HCT116 (cell line): ENCODE data around the gene DNHD1.

Experiments
- CEBPB ChIP-seq: IDR thresholded peaks from 2 replicates; pipeline ENCODE4 v1.6.1; 2012; ENCODE audit warnings: low read depth
- ELF1 ChIP-seq: IDR thresholded peaks from 2 replicates; pipeline ENCODE4 v1.6.1; 2012; ENCODE audit warnings: low read depth, borderline replicate concordance
- EZH2 ChIP-seq: fragments of 200-600 bp; sonication (generic); IDR thresholded peaks from 2 replicates; pipeline ENCODE4 v1.6.1; 2017; ENCODE audit warnings: antibody characterized with exemption, mixed run types
- EZH2phosphoT487 ChIP-seq: fragments of 200-600 bp; IDR thresholded peaks from 2 replicates; pipeline ENCODE4 v1.6.1; 2018; ENCODE audit warnings: antibody characterized with exemption, borderline replicate concordance
- POLR2A ChIP-seq: IDR thresholded peaks from 2 replicates; pipeline ENCODE4 v1.7.0; 2011; ENCODE audit warnings: borderline replicate concordance; ENCODE audit not compliant: insufficient read depth, insufficient read length; ENCODE audit errors: extremely low read depth
- POLR2AphosphoS5 ChIP-seq: IDR thresholded peaks from 2 replicates; pipeline ENCODE4 v1.6.1; 2011; ENCODE audit warnings: mild to moderate bottlenecking, low read depth, low read length, moderate library complexity
- SP1 ChIP-seq: IDR thresholded peaks from 2 replicates; pipeline ENCODE4 v1.6.1; 2012; ENCODE audit warnings: low read depth
- YY1 ChIP-seq: IDR thresholded peaks from 2 replicates; pipeline ENCODE4 v1.6.1; 2011; ENCODE audit warnings: low read length, low read depth, moderate library complexity, mild to moderate bottlenecking; ENCODE audit not compliant: insufficient replicate concordance; ENCODE audit errors: extremely low read depth
- ZNF274 ChIP-seq: fragments of 200-500 bp; sonication (Bioruptor generic); IDR thresholded peaks from 2 replicates; pipeline ENCODE4 v1.6.1; 2014; ENCODE audit warnings: mild to moderate bottlenecking, low read depth, low read length, inconsistent platforms
- TF ChIP-seq, protein P1 (sequence below): IDR thresholded peaks from 2 replicates; pipeline ENCODE4 v1.6.1; 2012; ENCODE audit warnings: low read depth
- TF ChIP-seq, protein P2 (sequence below), 3 experiments: fragments of 200-600 bp in 1 of 3; sonication (generic) in 1 of 3; IDR thresholded peaks in 2 of 3; conservative IDR thresholded peaks in 1 of 3; 2 replicates each; pipeline ENCODE4 v1.5.1; 2012 to 2017; ENCODE audit warnings: low read depth in 2 of 3, low read length in 2 of 3, antibody characterized with exemption in 1 of 3, borderline replicate concordance in 1 of 3, control low read depth in 1 of 3, mild to moderate bottlenecking in 1 of 3, mixed read lengths in 1 of 3, mixed run types in 1 of 3, moderate library complexity in 1 of 3; ENCODE audit not compliant: insufficient read depth in 1 of 3

DNA sequence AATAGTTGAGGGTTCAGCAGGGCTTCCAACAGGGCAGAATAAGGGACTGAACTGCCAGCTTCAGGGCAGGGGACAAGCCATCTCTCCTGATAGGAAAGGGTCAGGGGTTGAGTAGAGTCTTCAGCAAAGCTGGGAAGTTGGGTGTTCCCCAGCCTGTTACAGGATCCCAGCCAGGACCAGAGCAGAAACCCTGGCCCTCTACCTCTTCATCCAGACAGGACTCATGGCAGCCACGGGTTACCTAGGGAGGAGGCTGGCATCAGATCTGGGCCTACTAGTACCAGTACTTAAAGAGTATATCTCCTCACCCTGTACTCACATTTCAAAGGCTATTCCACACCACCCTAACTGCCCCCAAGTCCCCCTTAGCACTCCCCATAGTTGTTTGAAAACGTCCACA lies 117.4 kb downstream of the DNHD1 start:
- TF ChIP-seq, protein P1, sequence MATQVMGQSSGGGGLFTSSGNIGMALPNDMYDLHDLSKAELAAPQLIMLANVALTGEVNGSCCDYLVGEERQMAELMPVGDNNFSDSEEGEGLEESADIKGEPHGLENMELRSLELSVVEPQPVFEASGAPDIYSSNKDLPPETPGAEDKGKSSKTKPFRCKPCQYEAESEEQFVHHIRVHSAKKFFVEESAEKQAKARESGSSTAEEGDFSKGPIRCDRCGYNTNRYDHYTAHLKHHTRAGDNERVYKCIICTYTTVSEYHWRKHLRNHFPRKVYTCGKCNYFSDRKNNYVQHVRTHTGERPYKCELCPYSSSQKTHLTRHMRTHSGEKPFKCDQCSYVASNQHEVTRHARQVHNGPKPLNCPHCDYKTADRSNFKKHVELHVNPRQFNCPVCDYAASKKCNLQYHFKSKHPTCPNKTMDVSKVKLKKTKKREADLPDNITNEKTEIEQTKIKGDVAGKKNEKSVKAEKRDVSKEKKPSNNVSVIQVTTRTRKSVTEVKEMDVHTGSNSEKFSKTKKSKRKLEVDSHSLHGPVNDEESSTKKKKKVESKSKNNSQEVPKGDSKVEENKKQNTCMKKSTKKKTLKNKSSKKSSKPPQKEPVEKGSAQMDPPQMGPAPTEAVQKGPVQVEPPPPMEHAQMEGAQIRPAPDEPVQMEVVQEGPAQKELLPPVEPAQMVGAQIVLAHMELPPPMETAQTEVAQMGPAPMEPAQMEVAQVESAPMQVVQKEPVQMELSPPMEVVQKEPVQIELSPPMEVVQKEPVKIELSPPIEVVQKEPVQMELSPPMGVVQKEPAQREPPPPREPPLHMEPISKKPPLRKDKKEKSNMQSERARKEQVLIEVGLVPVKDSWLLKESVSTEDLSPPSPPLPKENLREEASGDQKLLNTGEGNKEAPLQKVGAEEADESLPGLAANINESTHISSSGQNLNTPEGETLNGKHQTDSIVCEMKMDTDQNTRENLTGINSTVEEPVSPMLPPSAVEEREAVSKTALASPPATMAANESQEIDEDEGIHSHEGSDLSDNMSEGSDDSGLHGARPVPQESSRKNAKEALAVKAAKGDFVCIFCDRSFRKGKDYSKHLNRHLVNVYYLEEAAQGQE: no peak
- TF ChIP-seq, protein P2, sequence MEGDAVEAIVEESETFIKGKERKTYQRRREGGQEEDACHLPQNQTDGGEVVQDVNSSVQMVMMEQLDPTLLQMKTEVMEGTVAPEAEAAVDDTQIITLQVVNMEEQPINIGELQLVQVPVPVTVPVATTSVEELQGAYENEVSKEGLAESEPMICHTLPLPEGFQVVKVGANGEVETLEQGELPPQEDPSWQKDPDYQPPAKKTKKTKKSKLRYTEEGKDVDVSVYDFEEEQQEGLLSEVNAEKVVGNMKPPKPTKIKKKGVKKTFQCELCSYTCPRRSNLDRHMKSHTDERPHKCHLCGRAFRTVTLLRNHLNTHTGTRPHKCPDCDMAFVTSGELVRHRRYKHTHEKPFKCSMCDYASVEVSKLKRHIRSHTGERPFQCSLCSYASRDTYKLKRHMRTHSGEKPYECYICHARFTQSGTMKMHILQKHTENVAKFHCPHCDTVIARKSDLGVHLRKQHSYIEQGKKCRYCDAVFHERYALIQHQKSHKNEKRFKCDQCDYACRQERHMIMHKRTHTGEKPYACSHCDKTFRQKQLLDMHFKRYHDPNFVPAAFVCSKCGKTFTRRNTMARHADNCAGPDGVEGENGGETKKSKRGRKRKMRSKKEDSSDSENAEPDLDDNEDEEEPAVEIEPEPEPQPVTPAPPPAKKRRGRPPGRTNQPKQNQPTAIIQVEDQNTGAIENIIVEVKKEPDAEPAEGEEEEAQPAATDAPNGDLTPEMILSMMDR (IDR thresholded peaks at IDR 0.05 in 2 of 3, conservative IDR thresholded peaks at IDR 0.05 in 1 of 3; ENCODE audit: borderline replicate concordance in 1 of 3, insufficient read depth in 1 of 3, low read depth in 2 of 3, low read length in 2 of 3): no peak
- TF ChIP-seq POLR2AphosphoS5 (no peak), ZNF274 (no peak), SP1 (no peak), EZH2 (no peak), POLR2A (no peak), ELF1 (no peak), EZH2phosphoT487 (no peak), CEBPB (no peak), YY1 (no peak)
